Fibroblast of lung (primary cell): Measurements from ENCODE around the gene SLC35A2. TPM values are rescaled to one million over a fixed set of nuclear protein-coding genes. Genes with fewer than 3 reads are reported as not detected.

ENCODE experiments used
- DNase-seq, 2 donors: peaks; one replicate each; pipeline versions ENCODE4 v3.0.0 to v3.0.0-alpha.2; 2010; ENCODE audit warnings: low read depth in 2 of 2
- H2AFZ ChIP-seq: 2 replicates; pipeline ENCODE4 v1.5.1; 2012; ENCODE audit warnings: low read length, control low read depth, inconsistent platforms
- H3K27ac ChIP-seq: 2 replicates; pipeline ENCODE4 v1.5.1; 2011; ENCODE audit warnings: low read length, control low read depth; ENCODE audit not compliant: insufficient read depth
- H3K27me3 ChIP-seq: 2 replicates; pipeline ENCODE4 v1.5.1; 2011; ENCODE audit warnings: mild to moderate bottlenecking, low read length; ENCODE audit not compliant: control insufficient read depth, insufficient read depth
- H3K36me3 ChIP-seq: 2 replicates; pipeline ENCODE4 v1.5.1; 2011; ENCODE audit warnings: low read length; ENCODE audit not compliant: control insufficient read depth, insufficient read depth
- H3K4me1 ChIP-seq: 2 replicates; pipeline ENCODE4 v1.5.1; 2011; ENCODE audit warnings: low read length; ENCODE audit not compliant: control insufficient read depth, insufficient read depth; ENCODE audit errors: extremely low read depth
- H3K4me2 ChIP-seq: 2 replicates; pipeline ENCODE4 v1.5.1; 2011; ENCODE audit warnings: low read length, control low read depth; ENCODE audit not compliant: insufficient read depth; ENCODE audit errors: extremely low read depth
- H3K4me3 ChIP-seq, 4 experiments: fragments of 200-600 bp in 1 of 4; sonication (generic) in 1 of 4; replicated peaks in 1 of 4; 2 replicates each; pipeline ENCODE4 v1.5.1; 2011 to 2016; ENCODE audit warnings: low read length in 4 of 4, low read depth in 3 of 4, mild to moderate bottlenecking in 3 of 4, control low read depth in 2 of 4, inconsistent platforms in 1 of 4, mixed read lengths in 1 of 4; ENCODE audit not compliant: insufficient read depth in 1 of 4; ENCODE audit errors: control extremely low read depth in 1 of 4
- H3K79me2 ChIP-seq: 2 replicates; pipeline ENCODE4 v1.5.1; 2012; ENCODE audit warnings: mild to moderate bottlenecking, low read length, inconsistent platforms; ENCODE audit not compliant: control insufficient read depth, insufficient read depth
- H3K9ac ChIP-seq: 2 replicates; pipeline ENCODE4 v1.5.1; 2011; ENCODE audit warnings: mild to moderate bottlenecking, low read length, control low read depth; ENCODE audit not compliant: insufficient read depth
- H3K9me3 ChIP-seq: 2 replicates; pipeline ENCODE4 v1.5.1; 2012; ENCODE audit warnings: low read depth, low read length; ENCODE audit not compliant: control insufficient read depth, insufficient read depth
- H4K20me1 ChIP-seq: 2 replicates; pipeline ENCODE4 v1.5.1; 2011; ENCODE audit warnings: low read length; ENCODE audit not compliant: control insufficient read depth, insufficient read depth; ENCODE audit errors: extremely low read depth
- CTCF ChIP-seq, 2 donors: IDR thresholded peaks in 1 of 2; conservative IDR thresholded peaks in 1 of 2; 1 replicate in 1 of 2; 2 replicates in 1 of 2; pipeline ENCODE4 v1.5.1; 2011 to 2012; ENCODE audit warnings: low read length in 2 of 2, control low read depth in 1 of 2, inconsistent platforms in 1 of 2, low read depth in 1 of 2, mild to moderate bottlenecking in 1 of 2
- EZH2 ChIP-seq: IDR thresholded peaks from 2 replicates; pipeline ENCODE4 v1.5.1; 2012; ENCODE audit warnings: low read length, control low read depth, mild to moderate bottlenecking; ENCODE audit errors: missing control alignments
- polyA plus RNA-seq, 2 donors: library from polyadenylated mRNA; depleted of rRNA in 1 of 2; stranded (reverse) in 1 of 2; unstranded in 1 of 2; fragments of >200 nt; gene quantifications; 2 replicates each; pipeline ENCODE4 v1.2.1, GENCODE V29; 2011 to 2012; ENCODE audit warnings: missing spikeins in 1 of 2
- total RNA-seq: library from RNA; depleted of rRNA; stranded (reverse); fragments of >200 nt; gene quantifications from 2 replicates; pipeline ENCODE4 v1.2.1, GENCODE V29; 2014

The SLC35A2 gene
- total and polyA plus RNA-seq, 2 donors (not counting 1 experiment from before 2014, with no cell fraction given) = 9.6 to 41.2 TPM

- Histone ChIP-seq H3K79me2 (peaks cover 8% of the 10 kb centered on the region), H3K36me3 (peaks cover 11% of the 10 kb centered on the region), H3K27me3 (no peaks in the 10 kb centered on the region), H2AFZ (no peak overlapping the region), H3K9me3 (no peaks in the 10 kb centered on the region), H3K9ac (no peak overlapping the region), H3K4me1 (no peaks in the 10 kb centered on the region), H3K4me3 (no peak overlapping the region), H3K4me2 (no peak overlapping the region), H3K27ac (no peak overlapping the region), H4K20me1 (no peaks in the 10 kb centered on the region)
- TF ChIP-seq CTCF (conservative IDR thresholded peaks at IDR 0.05 in 1 of 2, IDR thresholded peaks at IDR 0.05 in 1 of 2; ENCODE audit: low read depth in 1 of 2, low read length in 2 of 2) (no peak), EZH2 (no peak)
- no peak for DNase-seq
These were observed 8.7 kb downstream of the SLC35A2 start for GRCh38 chrX:48902776-48903175.

GRCh38 chrX:48902135-48902534 is 9.3 kb downstream of the SLC35A2 start:
- Histone ChIP-seq H4K20me1 (no peaks in the 10 kb centered on the region), H3K9me3 (no peaks in the 10 kb centered on the region), H3K27ac (no peak overlapping the region), H3K4me3 (no peak overlapping the region), H3K36me3 (peaks cover 11% of the 10 kb centered on the region), H3K4me1 (no peaks in the 10 kb centered on the region), H3K4me2 (no peak overlapping the region), H3K9ac (no peak overlapping the region), H3K79me2 (peaks cover 8% of the 10 kb centered on the region), H2AFZ (no peak overlapping the region), H3K27me3 (no peaks in the 10 kb centered on the region)
- TF ChIP-seq EZH2 = no peak
- no peak for TF ChIP-seq CTCF (conservative IDR thresholded peaks at IDR 0.05 in 1 of 2, IDR thresholded peaks at IDR 0.05 in 1 of 2; ENCODE audit: low read depth in 1 of 2, low read length in 2 of 2)
- no peak for DNase-seq

GRCh38 chrX:48901069-48901468 is 10.4 kb downstream of the SLC35A2 start:
- no peak for DNase-seq
- peaks cover 13% of the 10 kb centered on the region for H3K79me2 ChIP-seq

More at GRCh38 chrX:48901069-48901468, 10.4 kb downstream of the SLC35A2 start:
- peaks cover 3% of the 10 kb centered on the region for H3K4me1 ChIP-seq
- TF ChIP-seq EZH2 = no peak
- TF ChIP-seq CTCF (conservative IDR thresholded peaks at IDR 0.05 in 1 of 2, IDR thresholded peaks at IDR 0.05 in 1 of 2; ENCODE audit: low read depth in 1 of 2, low read length in 2 of 2) = no peak
- no peaks in the 10 kb centered on the region for H3K9me3 ChIP-seq
- H3K27ac ChIP-seq = no peak overlapping the region
- no peaks in the 10 kb centered on the region for H4K20me1 ChIP-seq
- H3K27me3 ChIP-seq = no peaks in the 10 kb centered on the region
- no peak overlapping the region for H3K4me3 ChIP-seq
- H3K9ac ChIP-seq = no peak overlapping the region
- H2AFZ ChIP-seq = no peak overlapping the region
- no peak overlapping the region for H3K4me2 ChIP-seq
- peaks cover 11% of the 10 kb centered on the region for H3K36me3 ChIP-seq
